Activated naive CD8-positive, alpha-beta T cell treated with anti-CD3 and anti-CD28 coated beads, Interleukin-2, amount 50 U/mL, for 24 hours (primary cell): ENCODE results near the gene HOXD4.
A peak's percentile ranks its signal among the peaks of the same experiment; 100 is the strongest.

Experiments
- ATAC-seq: fragments of 150-1000 bp; cut with Tn5 transposase; one replicate; pipeline ENCODE4 v1.10.0; 2021
- DNase-seq: peaks from one replicate; pipeline ENCODE4 v3.0.0; 2021
- H3K27ac Mint-ChIP-seq: one replicate; pipeline ENCODE4 v1.8.0; 2021; ENCODE audit warnings: mild to moderate bottlenecking, mixed read lengths
- H3K27me3 Mint-ChIP-seq: one replicate; pipeline ENCODE4 v1.8.0; 2021; ENCODE audit warnings: mixed read lengths
- H3K36me3 Mint-ChIP-seq: one replicate; pipeline ENCODE4 v1.8.0; 2021; ENCODE audit warnings: low read depth, mixed read lengths
- H3K4me1 Mint-ChIP-seq: one replicate; pipeline ENCODE4 v1.8.0; 2021; ENCODE audit warnings: mixed read lengths
- H3K4me3 Mint-ChIP-seq: one replicate; pipeline ENCODE4 v1.8.0; 2021; ENCODE audit warnings: mild to moderate bottlenecking, moderate library complexity, mixed read lengths
- H3K9me3 Mint-ChIP-seq: one replicate; pipeline ENCODE4 v1.8.0; 2021; ENCODE audit warnings: mixed read lengths

The HOXD4 gene

GRCh38 chr2:176152350-176153181, 1.2 kb downstream of the HOXD4 start:
- H3K36me3 Mint-ChIP-seq, result no peaks in the 10 kb centered on the region

GRCh38 chr2:176154576-176155252, 3.4 kb downstream of the HOXD4 start:
- DNase-seq (no peak), ATAC-seq (no peak)
- peaks cover 15% of the 10 kb centered on the region for H3K4me1 Mint-ChIP-seq
- no peaks in the 10 kb centered on the region for H3K36me3 Mint-ChIP-seq
- H3K27ac Mint-ChIP-seq, result no peak overlapping the region
- H3K27me3 Mint-ChIP-seq, result peaks cover 86% of the 10 kb centered on the region
- no peak overlapping the region for H3K4me3 Mint-ChIP-seq
- no peaks in the 10 kb centered on the region for H3K9me3 Mint-ChIP-seq

More at GRCh38 chr2:176152350-176153181, 1.2 kb downstream of the HOXD4 start:
- H3K4me3 Mint-ChIP-seq, result no peak overlapping the region
- H3K4me1 Mint-ChIP-seq, result peaks cover 5% of the 10 kb centered on the region
- ATAC-seq (no peak), DNase-seq (no peak)
- H3K27ac Mint-ChIP-seq, result no peak overlapping the region
- no peaks in the 10 kb centered on the region for H3K9me3 Mint-ChIP-seq
- peaks cover 89% of the 10 kb centered on the region for H3K27me3 Mint-ChIP-seq

GRCh38 chr2:176155356-176156044, 4.2 kb downstream of the HOXD4 start:
- Mint-ChIP-seq H3K4me1 (peaks cover 15% of the 10 kb centered on the region), H3K36me3 (no peaks in the 10 kb centered on the region), H3K27me3 (peaks cover 85% of the 10 kb centered on the region), H3K27ac (no peak overlapping the region), H3K4me3 (no peak overlapping the region), H3K9me3 (no peaks in the 10 kb centered on the region)
- DNase-seq, result no peak
- no peak for ATAC-seq

- H3K27ac Mint-ChIP-seq, result no peak overlapping the region
- no peak for ATAC-seq
- no peak overlapping the region for H3K4me3 Mint-ChIP-seq
- H3K4me1 Mint-ChIP-seq, result peaks cover 15% of the 10 kb centered on the region
- no peaks in the 10 kb centered on the region for H3K9me3 Mint-ChIP-seq
- no peaks in the 10 kb centered on the region for H3K36me3 Mint-ChIP-seq
- H3K27me3 Mint-ChIP-seq, result peaks cover 84% of the 10 kb centered on the region
- no peak for DNase-seq
Measured at GRCh38 chr2:176156301-176156806, 5.0 kb downstream of the HOXD4 start.

- Mint-ChIP-seq H3K4me1 (peaks cover 15% of the 10 kb centered on the region), H3K36me3 (no peaks in the 10 kb centered on the region), H3K27me3 (peaks cover 86% of the 10 kb centered on the region), H3K4me3 (peak within 1 kb of the TSS; percentile 52), H3K9me3 (no peaks in the 10 kb centered on the region), H3K27ac (peak within 1 kb of the TSS; percentile 27)
- no peak for ATAC-seq
- no peak for DNase-seq
Measured at GRCh38 chr2:176156807-176157498, 5.6 kb downstream of the HOXD4 start, which contains the start of gene HOXD3. Gene HOXD3, plus strand, starts transcription at chr2:176157307. Its CDS starts 11,808 bp downstream, at chr2:176169115.

- peak overlapping the region; percentile 52 for H3K4me3 Mint-ChIP-seq
Measured at GRCh38 chr2:176157499-176158185, 6.3 kb downstream of the HOXD4 start.

GRCh38 chr2:176158186-176158591, 6.8 kb downstream of the HOXD4 start:
- DNase-seq (no peak), ATAC-seq (no peak)
- no peaks in the 10 kb centered on the region for H3K36me3 Mint-ChIP-seq
- H3K27ac Mint-ChIP-seq, result peak overlapping the region; percentile 27
- no peaks in the 10 kb centered on the region for H3K9me3 Mint-ChIP-seq
- no peak overlapping the region for H3K4me3 Mint-ChIP-seq
- peaks cover 12% of the 10 kb centered on the region for H3K4me1 Mint-ChIP-seq
- peaks cover 86% of the 10 kb centered on the region for H3K27me3 Mint-ChIP-seq

More at GRCh38 chr2:176157499-176158185, 6.3 kb downstream of the HOXD4 start:
- ATAC-seq (no peak), DNase-seq (no peak)
- no peaks in the 10 kb centered on the region for H3K9me3 Mint-ChIP-seq
- peaks cover 87% of the 10 kb centered on the region for H3K27me3 Mint-ChIP-seq
- peaks cover 12% of the 10 kb centered on the region for H3K4me1 Mint-ChIP-seq
- H3K36me3 Mint-ChIP-seq, result no peaks in the 10 kb centered on the region
- H3K27ac Mint-ChIP-seq, result peak overlapping the region; percentile 27

GRCh38 chr2:176158855-176159662, 7.7 kb downstream of the HOXD4 start:
- no peak for DNase-seq
- no peak overlapping the region for H3K4me3 Mint-ChIP-seq

GRCh38 chr2:176159663-176160250, 8.4 kb downstream of the HOXD4 start:
- Mint-ChIP-seq H3K36me3 (no peaks in the 10 kb centered on the region), H3K9me3 (peaks cover 7% of the 10 kb centered on the region), H3K4me3 (no peak overlapping the region), H3K27ac (no peak overlapping the region), H3K4me1 (peaks cover 12% of the 10 kb centered on the region), H3K27me3 (peaks cover 86% of the 10 kb centered on the region)
- DNase-seq, result no peak
- no peak for ATAC-seq

More at GRCh38 chr2:176158855-176159662, 7.7 kb downstream of the HOXD4 start:
- H3K27ac Mint-ChIP-seq, result no peak overlapping the region
- no peaks in the 10 kb centered on the region for H3K36me3 Mint-ChIP-seq
- H3K9me3 Mint-ChIP-seq, result peaks cover 5% of the 10 kb centered on the region
- H3K4me1 Mint-ChIP-seq, result peaks cover 12% of the 10 kb centered on the region
- peaks cover 86% of the 10 kb centered on the region for H3K27me3 Mint-ChIP-seq
- no peak for ATAC-seq

GRCh38 chr2:176160251-176160985, 9.1 kb downstream of the HOXD4 start:
- H3K27me3 Mint-ChIP-seq, result peaks cover 88% of the 10 kb centered on the region
- H3K4me1 Mint-ChIP-seq, result peaks cover 12% of the 10 kb centered on the region
- H3K27ac Mint-ChIP-seq, result no peak overlapping the region
- H3K36me3 Mint-ChIP-seq, result no peaks in the 10 kb centered on the region
- no peak overlapping the region for H3K4me3 Mint-ChIP-seq
- ATAC-seq (no peak), DNase-seq (no peak)
- H3K9me3 Mint-ChIP-seq, result peaks cover 7% of the 10 kb centered on the region

GRCh38 chr2:176160986-176161824, 9.9 kb downstream of the HOXD4 start:
- Mint-ChIP-seq H3K27ac (no peak overlapping the region), H3K4me3 (no peak overlapping the region)
- DNase-seq, result no peak

More at GRCh38 chr2:176160986-176161824, 9.9 kb downstream of the HOXD4 start:
- Mint-ChIP-seq H3K36me3 (no peaks in the 10 kb centered on the region), H3K27me3 (peaks cover 88% of the 10 kb centered on the region), H3K4me1 (peaks cover 12% of the 10 kb centered on the region), H3K9me3 (peaks cover 7% of the 10 kb centered on the region)
- ATAC-seq, result no peak
